AML-193 (cell line): ENCODE measurements around the gene NACC1.

ENCODE experiments used
- DNase-seq, 2 experiments: peaks; one replicate each; lab custom pipeline; 2025; lab: John Stamatoyannopoulos, UW

The NACC1 gene

DNA sequence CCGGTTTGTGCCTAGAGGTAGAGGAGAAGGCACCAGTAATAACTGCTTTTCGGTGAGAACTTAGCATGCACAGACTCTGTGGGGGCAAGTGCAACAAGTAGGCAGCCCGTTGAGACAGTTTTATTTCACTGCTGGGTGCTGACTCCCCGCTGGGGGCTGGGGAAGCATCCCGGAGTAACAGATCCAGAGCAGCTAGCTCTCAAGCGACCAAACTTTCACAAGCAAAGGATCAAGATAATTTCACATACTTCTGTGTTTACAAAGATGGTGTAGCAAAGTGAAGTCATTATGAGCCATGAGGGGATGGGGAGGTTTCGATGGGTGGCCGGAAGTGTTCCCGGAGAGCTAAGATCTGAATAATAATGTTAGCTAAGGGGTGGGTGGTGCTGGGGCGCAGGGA is 2.8 kb downstream of the NACC1 start:
- no peak for DNase-seq

DNA sequence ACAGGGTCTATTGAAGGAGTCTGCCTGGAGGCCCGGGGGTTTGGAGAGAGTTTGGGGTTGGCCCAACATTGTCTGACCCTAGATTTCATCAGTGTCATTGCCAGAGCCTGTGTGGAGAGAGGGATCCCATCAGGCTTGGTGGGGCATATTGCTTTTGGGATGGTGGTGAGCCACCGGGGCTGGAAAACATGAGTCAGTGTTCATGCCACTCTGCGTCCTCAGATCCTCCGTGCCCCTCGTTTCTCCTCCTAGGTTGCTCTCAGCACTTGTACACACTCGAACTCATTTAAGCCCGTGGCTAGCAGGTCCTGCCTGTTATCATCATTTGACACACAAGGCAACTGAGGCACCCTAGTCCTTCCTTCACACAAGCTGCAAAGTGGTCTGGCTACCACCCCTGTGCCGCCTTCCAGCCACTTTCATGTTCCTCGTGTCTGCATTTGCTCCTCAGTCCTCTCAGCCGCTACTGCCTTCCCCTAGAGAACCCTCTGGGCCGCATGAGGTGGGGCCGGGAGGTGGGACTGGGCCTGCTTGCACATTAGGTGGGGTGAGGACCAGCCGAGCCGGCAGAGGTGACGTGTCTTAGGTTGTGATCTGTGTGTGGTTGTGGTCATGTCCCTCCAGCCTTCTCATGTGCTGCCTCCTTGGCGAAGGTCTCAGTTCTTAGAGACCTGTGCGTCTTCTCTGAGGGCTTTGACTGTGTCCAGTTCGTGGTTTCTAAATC is 3.6 kb downstream of the NACC1 start:
- no peak for DNase-seq

DNA sequence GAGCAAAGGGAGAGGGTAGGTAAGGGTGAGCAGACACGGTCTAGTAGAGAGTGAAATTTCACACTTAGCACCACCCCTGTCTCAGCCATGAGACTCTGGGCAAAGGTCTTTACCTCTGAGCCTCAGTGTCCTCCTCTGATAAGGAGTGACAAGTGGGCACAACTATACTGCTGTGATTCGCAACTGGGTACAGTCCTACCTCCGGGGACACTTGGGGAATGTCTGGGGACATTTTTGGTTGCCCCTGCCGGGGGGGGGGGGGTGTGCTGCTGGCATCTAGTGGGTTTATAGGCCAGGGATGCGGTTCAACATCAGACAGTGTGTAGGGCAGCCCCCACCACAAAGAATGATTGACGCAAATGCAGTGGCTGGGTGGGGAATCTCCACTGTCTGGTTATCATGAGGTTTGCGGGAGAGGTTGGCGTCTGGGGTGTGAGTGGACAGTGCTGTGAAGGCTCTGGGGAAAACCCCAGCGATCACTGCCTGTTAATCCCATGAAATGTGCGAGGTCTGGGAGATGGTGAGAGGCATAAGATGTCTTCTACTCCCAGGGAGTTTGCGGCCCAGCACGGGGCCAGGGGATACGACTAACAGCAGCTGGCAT is 4.3 kb downstream of the NACC1 start:
- DNase-seq = no peak

DNA sequence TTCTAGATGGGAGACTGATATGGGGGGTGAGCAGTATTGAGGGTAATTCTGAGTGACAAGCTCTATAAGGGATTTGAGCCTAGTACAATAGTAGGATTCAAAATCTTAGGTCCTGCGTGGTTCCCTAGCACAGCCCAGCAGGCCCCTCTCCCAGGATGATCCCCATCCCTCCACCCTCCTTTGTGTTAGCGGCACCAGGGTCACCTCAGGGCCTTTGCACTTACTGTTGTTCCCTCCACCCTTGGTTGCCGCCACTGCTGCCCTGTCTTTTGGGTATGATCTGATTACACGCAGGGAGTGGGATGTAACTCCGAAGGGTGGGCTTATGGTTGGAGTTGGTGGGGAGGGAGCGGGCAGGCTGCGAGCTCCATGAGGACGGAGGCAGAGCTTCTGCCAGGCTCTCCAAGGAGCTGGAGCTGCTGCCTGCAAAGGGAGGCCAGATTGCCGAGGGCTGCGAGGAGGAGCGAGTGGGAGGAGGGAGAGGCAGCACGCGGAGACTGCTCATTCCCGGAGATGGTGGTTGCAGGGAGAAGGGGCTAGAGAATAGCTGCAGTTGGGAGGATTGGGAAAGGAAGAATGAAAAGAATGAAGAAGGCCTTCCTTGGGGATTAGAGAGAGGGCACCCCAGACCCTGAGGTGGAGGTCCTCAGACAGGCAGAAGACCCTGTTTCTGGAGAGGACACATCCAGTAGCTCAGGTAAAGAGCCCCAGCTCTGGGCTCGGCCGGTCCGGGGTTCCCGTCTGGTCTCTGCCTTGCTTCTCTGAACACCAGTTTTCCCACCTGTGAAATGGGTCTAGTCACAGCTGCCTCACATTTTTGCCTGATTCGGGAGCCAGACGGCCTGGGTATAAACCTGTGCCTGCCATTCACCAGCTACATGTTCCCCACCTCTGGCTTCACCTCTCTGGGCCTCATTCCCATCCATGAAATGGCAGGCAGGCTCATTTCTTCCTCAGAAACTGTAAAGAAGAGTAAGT is 5.2 kb downstream of the NACC1 start:
- no peak for DNase-seq

DNA sequence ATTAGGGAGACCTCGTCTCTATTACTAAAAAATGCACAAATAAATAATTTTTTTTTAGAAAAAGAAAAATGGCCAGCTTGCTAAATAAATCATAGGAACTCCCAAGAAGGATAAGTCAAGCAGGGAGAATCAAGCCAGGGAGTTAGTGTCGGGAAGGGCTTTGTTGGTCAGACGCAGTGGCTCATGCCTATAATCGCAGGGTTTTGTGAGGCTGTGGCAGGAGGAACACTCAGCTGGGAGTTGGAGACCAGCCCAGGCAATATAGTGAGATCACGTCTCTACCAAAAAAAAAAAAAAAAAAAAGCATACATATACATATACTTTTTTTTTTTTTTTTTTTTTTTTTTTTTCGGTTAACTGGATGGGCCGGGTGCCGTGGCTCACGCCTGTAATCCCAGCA is 9.0 kb downstream of the NACC1 start:
- no peak for DNase-seq

DNA sequence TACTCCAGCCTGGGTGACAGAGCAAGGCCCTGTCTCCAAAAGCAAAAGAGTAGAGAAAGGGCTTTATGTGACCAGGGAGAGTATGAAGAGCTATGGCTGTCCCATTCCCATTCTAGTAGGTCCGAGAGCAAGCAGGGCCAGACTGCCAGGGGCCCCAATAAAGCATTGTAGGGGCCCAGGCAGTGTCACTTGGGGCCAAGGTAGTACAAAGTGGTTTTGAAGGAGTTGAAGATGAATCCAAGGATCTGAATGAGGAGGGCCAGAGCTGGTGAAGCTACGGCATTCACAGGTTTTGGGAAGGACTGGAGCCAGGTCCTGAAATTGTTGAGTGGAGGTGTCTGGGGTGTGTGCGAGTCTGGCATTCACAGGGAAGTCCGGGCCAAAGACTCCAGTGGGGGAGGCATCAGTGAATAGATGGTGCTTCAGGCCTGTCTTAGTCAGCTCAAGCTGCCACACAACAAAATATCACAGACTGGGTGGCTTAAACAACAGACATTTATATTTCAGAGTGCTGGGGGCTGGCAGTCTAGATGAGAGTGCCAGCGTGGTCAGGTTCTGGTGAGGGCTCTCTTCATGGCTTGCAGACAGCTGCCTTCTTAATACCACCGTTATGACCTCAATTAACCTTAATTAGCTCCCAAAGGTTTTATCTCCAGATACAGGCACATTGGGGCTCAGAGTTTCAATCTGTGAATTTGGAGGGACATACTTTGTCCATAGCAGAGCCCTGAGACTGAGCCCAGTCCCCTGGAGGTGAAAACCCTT is 9.9 kb downstream of the NACC1 start:
- DNase-seq = no peak

DNA sequence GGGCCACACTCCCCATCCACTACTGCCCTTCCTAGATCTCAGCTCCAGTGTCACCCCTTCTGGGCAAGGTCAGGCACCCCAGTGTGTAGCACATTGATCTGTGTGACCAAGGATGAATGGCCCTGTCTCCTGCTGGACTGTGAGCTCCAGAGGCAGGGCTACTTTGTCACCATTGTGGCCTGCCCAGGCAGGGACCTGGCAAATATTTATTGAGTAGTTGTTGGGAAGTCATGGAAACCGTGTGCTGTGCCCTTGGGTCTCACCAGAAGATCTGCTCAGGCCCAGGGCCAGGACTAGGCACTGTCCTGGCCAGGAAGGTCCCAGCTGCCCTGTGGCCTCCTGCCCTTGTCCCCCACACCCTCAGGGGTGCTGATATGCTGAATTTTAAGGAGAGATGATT is 10.5 kb downstream of the NACC1 start:
- no peak for DNase-seq

DNA sequence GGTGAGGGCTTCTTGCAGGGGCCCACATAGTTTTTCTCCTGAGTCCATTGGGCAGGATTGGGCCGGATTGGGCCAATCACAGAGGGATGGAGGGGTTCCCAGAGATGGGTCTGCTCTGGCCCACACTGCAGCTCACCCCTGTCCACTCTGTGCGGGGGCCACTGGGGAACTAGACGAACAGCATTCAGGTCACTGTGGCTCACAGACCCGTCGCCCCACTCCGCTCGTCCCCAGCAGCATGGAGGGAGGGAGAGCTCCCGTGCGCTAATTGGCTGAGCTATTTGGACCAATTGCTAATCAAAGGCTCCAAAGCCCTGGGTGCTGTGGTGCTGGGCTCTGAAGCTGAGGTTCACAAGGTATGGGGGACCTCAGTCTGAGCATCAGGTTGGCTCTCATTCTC is 11.3 kb downstream of the NACC1 start:
- DNase-seq = no peak

DNA sequence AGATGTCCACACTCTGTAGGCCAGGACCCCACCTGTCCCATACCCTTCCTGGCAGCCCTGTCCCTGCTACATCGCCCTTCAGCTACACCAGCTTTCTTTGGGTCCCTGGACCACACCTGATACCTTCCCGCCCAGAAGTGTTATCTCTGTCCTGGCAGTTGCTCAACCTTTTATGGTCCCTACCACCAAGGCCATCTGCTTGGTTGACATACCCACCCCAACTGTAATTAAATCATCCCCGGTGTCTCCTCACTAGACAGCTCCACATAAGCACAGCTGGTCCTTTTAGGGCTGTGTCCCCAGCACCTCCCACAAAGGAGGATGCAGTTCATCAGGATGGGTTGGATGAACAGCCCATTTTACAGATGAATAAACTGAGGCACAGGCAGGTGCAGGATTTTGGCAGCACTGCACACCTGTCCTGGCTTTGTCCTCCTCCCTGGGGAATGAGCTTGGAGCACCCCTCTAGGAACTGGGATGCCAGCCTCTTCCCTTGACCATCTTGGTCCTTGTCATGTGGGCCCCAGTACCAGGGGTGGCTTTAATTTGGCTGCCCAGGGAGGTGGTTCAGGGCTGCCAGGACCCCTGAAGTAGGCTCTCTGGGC is 12.9 kb downstream of the NACC1 start:
- DNase-seq = no peak

DNA sequence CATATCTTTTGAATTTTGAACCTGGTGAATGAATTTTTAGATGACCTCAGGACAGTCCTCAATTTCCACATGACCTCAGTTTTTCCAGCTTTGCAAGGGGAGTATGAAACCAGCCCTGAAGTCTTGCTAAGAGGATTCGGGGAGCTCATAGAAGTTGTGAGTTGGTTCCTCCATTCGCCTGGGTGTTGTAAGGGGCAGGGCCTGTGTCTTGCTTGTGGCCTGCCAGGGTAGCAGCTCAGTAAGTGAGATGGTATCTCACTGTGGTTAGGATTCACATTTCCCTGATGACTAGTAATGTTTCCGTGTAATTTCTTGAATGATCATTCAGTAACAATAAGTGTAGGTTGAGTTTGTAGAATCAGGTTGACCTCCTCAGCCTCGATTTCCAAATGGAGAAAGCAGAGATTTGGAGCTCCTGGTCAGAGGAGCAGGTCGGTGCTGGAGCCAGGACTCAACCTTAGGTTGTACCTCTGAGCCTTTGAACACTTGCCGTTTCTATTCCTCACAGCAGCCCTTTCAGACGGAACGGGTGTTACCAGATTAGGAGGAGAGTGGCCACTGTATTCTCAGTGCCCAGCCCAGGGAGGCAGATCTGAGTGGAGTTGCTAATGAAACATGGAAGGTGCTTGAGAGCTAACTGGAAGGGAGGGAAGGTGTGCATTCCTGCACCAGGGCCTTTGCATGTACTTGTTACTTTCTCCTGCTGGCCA is 14.6 kb downstream of the NACC1 start:
- DNase-seq = no peak

DNA sequence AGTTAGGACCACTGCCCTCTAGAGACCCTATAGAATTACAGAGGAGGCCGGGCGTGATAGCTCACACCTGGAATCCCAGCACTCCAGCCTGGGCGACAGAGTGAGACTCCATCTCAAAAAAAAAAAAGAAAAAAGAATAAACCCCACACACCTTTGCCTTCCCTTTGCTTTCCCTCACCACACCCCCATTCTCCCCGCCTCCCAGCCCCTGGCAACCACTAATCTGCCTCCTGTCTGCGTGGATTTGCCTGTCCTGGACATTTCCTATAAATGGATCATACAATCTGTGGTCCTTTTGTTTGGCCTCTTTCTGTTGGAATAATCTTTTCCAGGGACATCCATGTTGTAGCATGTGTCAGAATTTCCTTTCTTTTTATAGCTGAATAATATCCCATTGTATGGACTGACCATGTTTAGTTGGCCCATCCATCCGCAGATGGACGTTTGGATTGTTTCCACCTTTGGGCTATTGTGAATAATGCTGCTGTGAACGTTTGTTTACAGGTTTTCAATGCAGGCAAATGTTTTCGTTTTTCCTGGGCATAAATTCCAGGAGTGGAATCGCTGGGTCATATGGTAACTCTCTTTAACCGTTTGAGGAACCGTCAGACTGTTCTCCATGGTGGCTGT is 15.3 kb downstream of the NACC1 start:
- no peak for DNase-seq

DNA sequence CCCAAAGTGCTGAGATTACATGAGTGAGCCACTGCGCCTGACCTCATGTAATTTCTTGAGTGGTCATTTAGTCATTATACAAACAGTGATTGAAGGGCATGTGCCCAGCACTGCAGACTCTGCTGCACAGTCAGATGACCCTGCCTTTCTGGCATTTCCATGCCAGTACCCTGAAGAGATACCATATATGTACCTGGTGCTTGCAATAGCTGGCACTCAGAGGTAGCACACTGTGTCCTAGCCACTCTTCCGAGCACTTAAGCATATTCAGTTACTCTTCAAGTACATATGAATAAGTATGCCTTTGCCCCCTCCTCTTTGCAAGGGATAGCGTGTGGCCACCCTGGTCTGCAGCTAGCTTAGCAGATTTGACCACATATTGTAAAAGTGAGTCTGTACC is 16.6 kb downstream of the NACC1 start:
- no peak for DNase-seq

DNA sequence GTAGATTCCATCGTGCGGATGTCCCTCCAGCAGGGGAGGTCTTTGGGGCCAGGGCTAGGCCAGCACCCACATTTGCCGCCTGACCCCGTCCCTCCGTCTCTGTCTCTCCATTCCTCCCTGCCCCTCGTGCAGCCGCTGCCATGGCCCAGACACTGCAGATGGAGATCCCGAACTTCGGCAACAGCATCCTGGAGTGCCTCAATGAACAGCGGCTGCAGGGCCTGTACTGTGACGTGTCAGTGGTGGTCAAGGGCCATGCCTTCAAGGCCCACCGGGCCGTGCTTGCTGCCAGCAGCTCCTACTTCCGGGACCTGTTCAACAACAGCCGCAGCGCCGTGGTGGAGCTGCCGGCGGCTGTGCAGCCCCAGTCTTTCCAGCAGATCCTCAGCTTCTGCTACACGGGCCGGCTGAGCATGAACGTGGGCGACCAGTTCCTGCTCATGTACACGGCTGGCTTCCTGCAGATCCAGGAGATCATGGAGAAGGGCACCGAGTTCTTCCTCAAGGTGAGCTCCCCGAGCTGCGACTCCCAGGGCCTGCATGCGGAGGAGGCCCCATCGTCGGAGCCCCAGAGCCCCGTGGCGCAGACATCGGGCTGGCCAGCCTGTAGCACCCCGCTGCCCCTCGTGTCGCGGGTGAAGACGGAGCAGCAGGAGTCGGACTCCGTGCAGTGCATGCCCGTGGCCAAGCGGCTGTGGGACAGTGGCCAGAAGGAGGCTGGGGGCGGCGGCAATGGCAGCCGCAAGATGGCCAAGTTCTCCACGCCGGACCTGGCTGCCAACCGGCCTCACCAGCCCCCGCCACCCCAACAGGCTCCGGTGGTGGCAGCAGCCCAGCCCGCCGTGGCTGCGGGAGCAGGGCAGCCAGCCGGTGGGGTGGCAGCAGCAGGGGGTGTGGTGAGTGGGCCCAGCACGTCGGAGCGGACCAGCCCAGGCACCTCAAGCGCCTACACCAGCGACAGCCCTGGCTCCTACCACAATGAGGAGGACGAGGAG is 17.3 kb downstream of the NACC1 start:
- DNase-seq = no peak

DNA sequence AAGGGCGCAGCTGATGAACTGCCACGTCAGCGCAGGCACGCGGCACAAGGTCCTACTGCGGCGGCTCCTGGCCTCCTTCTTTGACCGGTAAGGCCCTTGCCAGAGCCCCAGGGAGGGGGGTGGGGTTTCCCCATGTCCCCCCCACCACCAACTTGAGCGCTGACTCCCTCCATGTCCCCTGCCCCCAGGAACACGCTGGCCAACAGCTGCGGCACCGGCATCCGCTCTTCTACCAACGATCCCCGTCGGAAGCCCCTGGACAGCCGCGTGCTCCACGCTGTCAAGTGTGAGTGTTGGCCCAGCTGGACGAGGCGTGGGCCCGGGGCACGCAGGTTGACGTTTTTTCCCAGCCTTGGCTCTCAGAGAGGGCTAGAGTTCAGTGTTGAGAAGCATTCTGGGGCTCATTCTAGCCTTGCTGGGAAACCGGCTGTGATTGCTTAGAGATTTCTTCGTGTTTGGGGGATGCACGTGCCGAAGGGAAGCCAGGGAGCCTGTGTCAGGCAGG is 19.3 kb downstream of the NACC1 start:
- DNase-seq = no peak

DNA sequence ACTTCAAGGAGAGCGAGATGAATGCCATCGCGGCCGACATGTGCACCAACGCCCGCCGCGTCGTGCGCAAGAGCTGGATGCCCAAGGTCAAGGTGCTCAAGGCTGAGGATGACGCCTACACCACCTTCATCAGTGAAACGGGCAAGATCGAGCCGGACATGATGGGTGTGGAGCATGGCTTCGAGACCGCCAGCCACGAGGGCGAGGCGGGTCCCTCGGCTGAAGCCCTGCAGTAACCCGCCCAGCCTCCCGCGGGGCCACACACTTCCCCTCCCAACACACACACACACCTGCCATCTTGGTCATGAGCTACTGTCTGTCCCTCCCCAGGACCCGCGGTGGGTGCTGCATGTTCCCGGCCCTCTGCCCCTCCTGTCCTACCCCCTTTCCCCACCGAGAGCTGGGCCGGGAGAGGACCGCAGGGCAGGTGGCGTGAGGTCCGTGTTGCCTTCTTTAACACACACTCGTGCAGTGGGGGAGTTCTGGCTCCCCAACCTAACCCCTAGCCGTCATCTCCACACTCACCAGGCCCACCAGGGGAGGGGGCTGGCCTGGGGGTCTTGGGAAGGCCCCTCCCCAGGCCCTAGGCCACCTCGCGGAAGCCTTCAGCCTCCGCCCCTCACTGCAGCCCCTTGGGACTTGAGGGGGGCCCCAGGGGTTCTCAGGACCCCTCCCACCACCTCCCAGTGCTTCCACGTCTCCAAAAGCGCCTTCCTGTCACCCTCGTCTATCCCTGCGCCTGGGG is 20.3 kb downstream of the NACC1 start:
- no peak for DNase-seq

DNA sequence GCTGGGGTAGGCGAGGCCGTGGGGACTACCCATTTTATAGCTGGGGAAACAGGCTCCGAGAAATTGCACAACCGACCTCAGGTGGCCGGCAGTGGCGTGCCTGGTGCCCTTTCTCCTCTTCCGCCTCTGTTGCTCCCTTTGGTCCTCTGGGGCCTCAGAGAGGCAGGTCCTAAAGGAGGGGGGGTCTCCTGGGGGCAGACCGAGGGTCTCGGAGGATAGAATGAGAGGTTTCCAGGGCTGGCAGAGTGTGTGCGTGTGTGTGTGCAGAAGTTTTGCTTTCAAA is 20.8 kb downstream of the NACC1 start:
- DNase-seq = no peak

DNA sequence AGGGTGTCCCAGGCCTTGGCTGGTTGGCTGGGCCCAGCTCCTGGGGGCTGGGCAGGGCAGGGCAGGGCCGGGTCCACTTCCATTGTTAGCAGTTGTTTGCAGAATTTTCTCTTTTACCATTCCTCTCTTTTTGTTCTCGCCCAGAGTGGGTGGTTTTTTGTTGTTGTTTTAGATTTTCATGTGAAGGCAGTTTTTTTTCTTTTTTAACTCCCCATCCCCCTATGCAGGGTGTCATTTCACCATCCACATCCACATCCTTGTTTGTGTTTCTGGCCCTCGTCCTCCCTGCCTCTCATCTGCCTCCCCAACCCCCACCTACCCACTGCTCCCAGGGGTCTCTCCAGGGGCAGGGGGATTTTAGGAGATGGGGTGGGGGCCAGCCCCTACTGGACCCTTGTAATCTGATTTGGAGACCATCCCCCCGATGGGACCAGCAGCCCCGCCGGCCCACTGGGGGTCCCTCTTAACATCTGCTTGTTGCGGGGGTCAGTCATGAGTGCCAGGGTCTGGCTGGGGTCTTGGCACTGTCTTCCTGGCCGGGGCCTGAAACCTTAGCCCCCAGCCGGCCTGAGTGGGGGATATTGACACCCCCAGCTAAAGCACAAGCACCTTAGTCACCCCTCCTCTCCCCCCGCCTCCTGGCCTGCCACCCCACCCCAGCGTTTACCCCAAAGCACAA is 21.7 kb downstream of the NACC1 start:
- no peak for DNase-seq
